Neural progenitor cell (in vitro differentiated cells): Measurements from ENCODE around the gene PTX3.

Experiments used
- EZH2 ChIP-seq: fragments of 200-600 bp; sonication (generic); IDR thresholded peaks from 2 replicates; pipeline ENCODE4 v1.6.1; 2017; ENCODE audit warnings: antibody characterized with exemption, mild to moderate bottlenecking, moderate library complexity
- EZH2phosphoT487 ChIP-seq: fragments of 200-600 bp; sonication (generic); IDR thresholded peaks from 2 replicates; pipeline ENCODE4 v1.6.1; 2017; ENCODE audit warnings: antibody characterized with exemption
- TF ChIP-seq, protein P1 (sequence below): fragments of 200-600 bp; sonication (generic); IDR thresholded peaks from 2 replicates; pipeline ENCODE4 v1.5.1; 2017; ENCODE audit warnings: antibody characterized with exemption, mild to moderate bottlenecking

DNA sequence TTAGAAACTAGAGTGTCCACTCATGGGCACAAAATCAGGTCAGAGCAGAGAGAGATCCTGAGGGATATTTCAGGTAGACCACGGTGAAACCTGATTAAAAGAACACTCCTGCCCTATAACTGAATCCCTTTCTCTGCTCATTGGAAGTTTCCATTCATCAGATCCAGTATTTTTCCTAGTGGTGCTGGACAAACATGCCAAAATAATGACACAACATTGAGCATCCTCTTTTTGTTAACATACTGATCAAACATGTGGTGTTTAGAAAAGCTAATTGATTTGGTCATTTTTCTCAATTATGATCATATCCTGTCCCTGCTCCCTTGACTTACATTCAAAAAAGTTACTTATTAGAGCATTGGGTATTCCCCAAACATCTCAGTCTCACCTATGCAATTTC lies 27.2 kb downstream of the PTX3 start:
- TF ChIP-seq, protein P1, sequence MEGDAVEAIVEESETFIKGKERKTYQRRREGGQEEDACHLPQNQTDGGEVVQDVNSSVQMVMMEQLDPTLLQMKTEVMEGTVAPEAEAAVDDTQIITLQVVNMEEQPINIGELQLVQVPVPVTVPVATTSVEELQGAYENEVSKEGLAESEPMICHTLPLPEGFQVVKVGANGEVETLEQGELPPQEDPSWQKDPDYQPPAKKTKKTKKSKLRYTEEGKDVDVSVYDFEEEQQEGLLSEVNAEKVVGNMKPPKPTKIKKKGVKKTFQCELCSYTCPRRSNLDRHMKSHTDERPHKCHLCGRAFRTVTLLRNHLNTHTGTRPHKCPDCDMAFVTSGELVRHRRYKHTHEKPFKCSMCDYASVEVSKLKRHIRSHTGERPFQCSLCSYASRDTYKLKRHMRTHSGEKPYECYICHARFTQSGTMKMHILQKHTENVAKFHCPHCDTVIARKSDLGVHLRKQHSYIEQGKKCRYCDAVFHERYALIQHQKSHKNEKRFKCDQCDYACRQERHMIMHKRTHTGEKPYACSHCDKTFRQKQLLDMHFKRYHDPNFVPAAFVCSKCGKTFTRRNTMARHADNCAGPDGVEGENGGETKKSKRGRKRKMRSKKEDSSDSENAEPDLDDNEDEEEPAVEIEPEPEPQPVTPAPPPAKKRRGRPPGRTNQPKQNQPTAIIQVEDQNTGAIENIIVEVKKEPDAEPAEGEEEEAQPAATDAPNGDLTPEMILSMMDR: no peak
- no peak for TF ChIP-seq EZH2
- TF ChIP-seq EZH2phosphoT487: no peak
